IMR-90 (cell line): ENCODE results near the gene XRCC5. TPM values are rescaled to one million over a fixed set of nuclear protein-coding genes. Genes with fewer than 3 reads are reported as not detected.

ENCODE experiments used
- CEBPB ChIP-seq: IDR thresholded peaks from 2 replicates; pipeline ENCODE4 v1.6.1; 2012; ENCODE audit warnings: low read depth, low read length, improper control_type of control experiment
- ELK1 ChIP-seq: fragments of 150-350 bp; IDR thresholded peaks from 2 replicates; pipeline ENCODE4 v1.6.1; 2016; ENCODE audit warnings: low read depth, mild to moderate bottlenecking, low read length, moderate library complexity, borderline replicate concordance
- NFE2L2 ChIP-seq: fragments of 150-350 bp; IDR thresholded peaks from 2 replicates; pipeline ENCODE4 v1.6.1; 2016; ENCODE audit warnings: low read depth, mild to moderate bottlenecking, low read length
- RCOR1 ChIP-seq: IDR thresholded peaks from 2 replicates; pipeline ENCODE4 v1.6.1; 2012; ENCODE audit warnings: mild to moderate bottlenecking, low read length, improper control_type of control experiment; ENCODE audit not compliant: insufficient replicate concordance
- polyA plus RNA-seq, 3 experiments: library from polyadenylated mRNA; depleted of rRNA; stranded (reverse); fragments of >200 nt; gene quantifications; 2 replicates each; pipeline ENCODE4 v1.2.3, GENCODE V29; 2012; ENCODE audit warnings: low replicate concordance in 1 of 3
- total RNA-seq: library from RNA; depleted of rRNA; stranded (reverse); fragments of >200 nt; gene quantifications from 2 replicates; pipeline ENCODE4 v1.2.3, GENCODE V29; 2012

XRCC5 gene
- total and polyA plus RNA-seq, 2 of the 4 experiments (the other 2 are of a cell fraction) = 144 to 509 TPM

GRCh38 chr2:216117561-216118340, 8.6 kb downstream of the XRCC5 start (continued):
- TF ChIP-seq ELK1 (no peak), NFE2L2 (no peak), CEBPB (no peak), RCOR1 (no peak)
